ENCODE data around the gene VSIG1.

The VSIG1 gene

GRCh38 chrX:108123591-108124366, 78.9 kb downstream of the VSIG1 start:
- Histone ChIP-seq H3K36me3 (ENCODE audit: control insufficient read depth, insufficient read depth, low read length) (no peaks in the 10 kb centered on the region), H3K27me3 (replicated peaks; ENCODE audit: control insufficient read depth, insufficient read depth, low read length, poor library complexity, severe bottlenecking) (no peaks in the 10 kb centered on the region), H3K27ac (ENCODE audit: insufficient read depth, low read length, poor library complexity, severe bottlenecking) (no peak overlapping the region), H3K9me3 (ENCODE audit: control insufficient read depth, low read length) (no peaks in the 10 kb centered on the region), H3K4me1 (ENCODE audit: control insufficient read depth, insufficient read depth, low read length, poor library complexity, severe bottlenecking) (no peaks in the 10 kb centered on the region), H3K4me3 (ENCODE audit: insufficient read depth, low read depth, low read length, poor library complexity, severe bottlenecking) (no peak overlapping the region)
- DNase-seq, result no peak

DNA sequence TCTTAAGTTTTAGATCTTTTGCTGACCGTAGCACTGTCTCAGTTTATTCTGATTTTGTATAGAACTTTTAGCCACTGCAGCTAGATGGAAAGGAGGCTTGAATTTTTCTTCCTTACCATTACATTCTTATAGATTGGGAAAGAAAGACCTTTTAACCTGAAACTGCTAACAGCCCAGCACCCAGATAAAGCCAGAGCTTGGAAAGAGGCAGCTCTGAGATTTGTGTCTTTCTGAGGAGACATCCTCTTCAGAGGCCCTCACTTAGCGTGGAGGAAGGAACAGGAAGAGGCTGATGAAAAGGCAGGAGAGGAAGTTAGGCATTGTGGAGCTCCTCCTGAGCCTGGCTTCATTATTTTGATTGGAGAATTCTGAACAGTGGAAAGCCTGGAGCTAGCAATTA, 81.8 kb downstream of the VSIG1 start:
- Histone ChIP-seq H3K4me1 (ENCODE audit: control insufficient read depth, insufficient read depth, low read length, poor library complexity, severe bottlenecking) (no peaks in the 10 kb centered on the region), H3K36me3 (ENCODE audit: control insufficient read depth, insufficient read depth, low read length) (peaks cover 3% of the 10 kb centered on the region), H3K27me3 (replicated peaks; ENCODE audit: control insufficient read depth, insufficient read depth, low read length, poor library complexity, severe bottlenecking) (no peaks in the 10 kb centered on the region), H3K27ac (ENCODE audit: insufficient read depth, low read length, poor library complexity, severe bottlenecking) (no peak overlapping the region), H3K4me3 (ENCODE audit: insufficient read depth, low read depth, low read length, poor library complexity, severe bottlenecking) (no peak overlapping the region), H3K9me3 (ENCODE audit: control insufficient read depth, low read length) (no peaks in the 10 kb centered on the region)
- no peak for DNase-seq

DNA sequence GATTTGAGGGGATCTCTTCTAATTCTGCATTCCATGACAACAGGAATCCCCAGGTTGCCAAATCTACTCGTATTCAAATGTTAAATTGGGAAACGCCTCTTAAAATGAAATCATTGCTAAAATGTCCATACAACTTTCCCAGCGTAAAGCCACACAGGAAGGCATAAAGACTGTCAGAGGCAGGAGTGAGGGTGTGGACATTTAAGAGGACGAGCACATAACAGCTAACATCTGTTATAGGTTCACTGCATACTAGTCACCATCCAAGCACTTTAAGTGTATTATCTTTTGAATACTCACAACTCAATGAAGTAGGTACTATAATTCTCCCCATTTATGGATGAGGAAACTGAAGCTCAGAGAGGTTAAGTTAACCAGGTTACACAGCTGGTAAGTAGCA, 82.3 kb downstream of the VSIG1 start:
- Histone ChIP-seq H3K4me1 (ENCODE audit: control insufficient read depth, insufficient read depth, low read length, poor library complexity, severe bottlenecking) (no peaks in the 10 kb centered on the region), H3K36me3 (ENCODE audit: control insufficient read depth, insufficient read depth, low read length) (peaks cover 3% of the 10 kb centered on the region), H3K27me3 (replicated peaks; ENCODE audit: control insufficient read depth, insufficient read depth, low read length, poor library complexity, severe bottlenecking) (no peaks in the 10 kb centered on the region), H3K27ac (ENCODE audit: insufficient read depth, low read length, poor library complexity, severe bottlenecking) (no peak overlapping the region), H3K9me3 (ENCODE audit: control insufficient read depth, low read length) (no peaks in the 10 kb centered on the region), H3K4me3 (ENCODE audit: insufficient read depth, low read depth, low read length, poor library complexity, severe bottlenecking) (no peak overlapping the region)
- DNase-seq, result no peak
